Chondrocyte (in vitro differentiated cells): ENCODE measurements around the gene STIM1. TPM values are rescaled to one million over a fixed set of nuclear protein-coding genes. Genes with fewer than 3 reads are reported as not detected.

Source experiments
- DNase-seq: peaks from one replicate; pipeline ENCODE4 v3.0.0; 2021; ENCODE audit warnings: mixed read lengths, low spot score
- H3K27ac Mint-ChIP-seq: one replicate; pipeline ENCODE4 v1.8.0; 2021; ENCODE audit warnings: mild to moderate bottlenecking, moderate library complexity, mixed read lengths; ENCODE audit not compliant: unreplicated experiment
- H3K27me3 Mint-ChIP-seq: 2 replicates; pipeline ENCODE4 v1.8.0; 2021; ENCODE audit warnings: low read depth, mixed read lengths
- H3K36me3 Mint-ChIP-seq: 2 replicates; pipeline ENCODE4 v1.8.0; 2021; ENCODE audit warnings: low read depth, mixed read lengths
- H3K4me1 Mint-ChIP-seq: 2 replicates; pipeline ENCODE4 v1.8.0; 2021; ENCODE audit warnings: low read depth, mild to moderate bottlenecking, mixed read lengths
- H3K4me3 Mint-ChIP-seq: one replicate; pipeline ENCODE4 v1.8.0; 2021; ENCODE audit warnings: mild to moderate bottlenecking, moderate library complexity, mixed read lengths; ENCODE audit not compliant: unreplicated experiment
- H3K9me3 Mint-ChIP-seq: 2 replicates; pipeline ENCODE4 v1.8.0; 2021; ENCODE audit warnings: low read depth, mixed read lengths
- CTCF ChIP-seq: fragments of 200-600 bp; sonication (generic); IDR thresholded peaks from 2 replicates; pipeline ENCODE4 v1.5.0; 2021; ENCODE audit warnings: antibody characterized with exemption, mild to moderate bottlenecking, moderate library complexity
- total RNA-seq: library from RNA; stranded (reverse); gene quantifications from 3 replicates; pipeline ENCODE4 v1.2.1, GENCODE V29; 2021

The STIM1 gene
- total RNA-seq, 1 donor from 2014 or later = 50.7 TPM

- H3K4me3 Mint-ChIP-seq = peak overlapping the region; percentile 17
- H3K27me3 Mint-ChIP-seq = no peaks in the 10 kb centered on the region
- peaks cover 31% of the 10 kb centered on the region for H3K4me1 Mint-ChIP-seq
- no peaks in the 10 kb centered on the region for H3K36me3 Mint-ChIP-seq
- peak overlapping the region; percentile 81 for H3K27ac Mint-ChIP-seq
- TF ChIP-seq CTCF = no peak
- no peak for DNase-seq
- H3K9me3 Mint-ChIP-seq = no peaks in the 10 kb centered on the region
Measured at GRCh38 chr11:3865388-3866193, 10.1 kb downstream of the STIM1 start.

- Mint-ChIP-seq H3K4me1 (peaks cover 27% of the 10 kb centered on the region), H3K36me3 (no peaks in the 10 kb centered on the region), H3K9me3 (no peaks in the 10 kb centered on the region), H3K4me3 (no peak overlapping the region), H3K27me3 (no peaks in the 10 kb centered on the region), H3K27ac (peak overlapping the region; percentile 81)
- no peak for DNase-seq
- TF ChIP-seq CTCF = no peak
Measured at GRCh38 chr11:3866206-3866605, 10.7 kb downstream of the STIM1 start.

GRCh38 chr11:3866836-3867208, 11.4 kb downstream of the STIM1 start:
- no peaks in the 10 kb centered on the region for H3K36me3 Mint-ChIP-seq
- no peaks in the 10 kb centered on the region for H3K27me3 Mint-ChIP-seq
- no peak for TF ChIP-seq CTCF
- H3K4me1 Mint-ChIP-seq = peaks cover 21% of the 10 kb centered on the region
- no peak overlapping the region for H3K4me3 Mint-ChIP-seq
- no peaks in the 10 kb centered on the region for H3K9me3 Mint-ChIP-seq
- DNase-seq = no peak
- no peak overlapping the region for H3K27ac Mint-ChIP-seq

- no peaks in the 10 kb centered on the region for H3K36me3 Mint-ChIP-seq
- no peaks in the 10 kb centered on the region for H3K9me3 Mint-ChIP-seq
- no peak for DNase-seq
- peaks cover 17% of the 10 kb centered on the region for H3K4me1 Mint-ChIP-seq
- no peaks in the 10 kb centered on the region for H3K27me3 Mint-ChIP-seq
- H3K4me3 Mint-ChIP-seq = no peak overlapping the region
- H3K27ac Mint-ChIP-seq = no peak overlapping the region
- no peak for TF ChIP-seq CTCF
Measured at GRCh38 chr11:3867209-3868091, 12.0 kb downstream of the STIM1 start.

GRCh38 chr11:3873712-3874349, 18.4 kb downstream of the STIM1 start:
- Mint-ChIP-seq H3K36me3 (peaks cover 2% of the 10 kb centered on the region), H3K27me3 (no peaks in the 10 kb centered on the region), H3K4me3 (no peak overlapping the region), H3K4me1 (no peaks in the 10 kb centered on the region), H3K9me3 (no peaks in the 10 kb centered on the region), H3K27ac (no peak overlapping the region)
- TF ChIP-seq CTCF = no peak
- no peak for DNase-seq
